OCI-LY1 (cell line): ENCODE data around the gene GAL3ST1.

ENCODE experiments used
- H2AFZ ChIP-seq: fragments of 200-600 bp; sonication (generic), shearing (Covaris generic); 2 replicates; pipeline ENCODE4 v1.6.0; 2014; ENCODE audit warnings: antibody characterized with exemption, mild to moderate bottlenecking, low read length
- H3F3A ChIP-seq: fragments of 200-600 bp; sonication (generic), shearing (Covaris generic); 2 replicates; pipeline ENCODE4 v1.6.0; 2014; ENCODE audit warnings: mild to moderate bottlenecking, antibody characterized with exemption, low read length, moderate library complexity; ENCODE audit not compliant: insufficient read depth
- H3K27ac ChIP-seq: fragments of 200-600 bp; sonication (generic); 2 replicates; pipeline ENCODE4 v1.5.1; 2014; ENCODE audit warnings: low read length, mixed run types, mild to moderate bottlenecking, low read depth; ENCODE audit not compliant: poor library complexity, severe bottlenecking
- H3K27me3 ChIP-seq: fragments of 200-600 bp; sonication (generic); 2 replicates; pipeline ENCODE4 v1.6.0; 2014; ENCODE audit warnings: antibody characterized with exemption, mild to moderate bottlenecking, low read length, moderate library complexity; ENCODE audit not compliant: insufficient read depth
- H3K36me3 ChIP-seq: fragments of 200-600 bp; sonication (generic); 2 replicates; pipeline ENCODE4 v1.6.1; 2014; ENCODE audit warnings: mild to moderate bottlenecking, antibody characterized with exemption, low read length, moderate library complexity, mixed read lengths; ENCODE audit not compliant: insufficient read depth
- H3K4me1 ChIP-seq: fragments of 200-600 bp; sonication (generic); 2 replicates; pipeline ENCODE4 v1.5.1; 2014; ENCODE audit warnings: mild to moderate bottlenecking, low read length, moderate library complexity; ENCODE audit not compliant: insufficient read depth, severe bottlenecking
- H3K4me2 ChIP-seq: fragments of 200-600 bp; sonication (generic), shearing (Covaris generic); 2 replicates; pipeline ENCODE4 v1.6.1; 2014; ENCODE audit warnings: low read length
- H3K4me3 ChIP-seq: fragments of 200-600 bp; sonication (generic); 2 replicates; pipeline ENCODE4 v1.5.1; 2014; ENCODE audit warnings: low read length, low read depth, mild to moderate bottlenecking, mixed read lengths; ENCODE audit not compliant: poor library complexity, severe bottlenecking
- H3K79me2 ChIP-seq: fragments of 200-600 bp; shearing (Covaris generic); 2 replicates; pipeline ENCODE4 v1.6.1; 2016; ENCODE audit warnings: mixed run types, low read length, mixed read lengths; ENCODE audit not compliant: insufficient read depth
- H3K9ac ChIP-seq: fragments of 200-600 bp; sonication (generic), shearing (Covaris generic); 2 replicates; pipeline ENCODE4 v1.6.1; 2014; ENCODE audit warnings: mild to moderate bottlenecking, low read length, mixed read lengths
- H3K9me2 ChIP-seq: fragments of 200-600 bp; sonication (generic), shearing (Covaris generic); 2 replicates; pipeline ENCODE4 v1.6.1; 2014; ENCODE audit warnings: low read depth, mild to moderate bottlenecking, low read length, mixed read lengths
- H3K9me3 ChIP-seq: fragments of 200-600 bp; shearing (Covaris generic); 2 replicates; pipeline ENCODE4 v1.6.1; 2014; ENCODE audit warnings: low read length, mixed read lengths
- H4K20me1 ChIP-seq: fragments of 200-600 bp; sonication (generic), shearing (Covaris generic); 2 replicates; pipeline ENCODE4 v1.6.0; 2016; ENCODE audit warnings: mild to moderate bottlenecking, low read length; ENCODE audit not compliant: insufficient read depth
- EZH2 ChIP-seq: fragments of 200-600 bp; sonication (generic), shearing (Covaris generic); IDR thresholded peaks from 2 replicates; pipeline ENCODE4 v1.8.0; 2017; ENCODE audit warnings: borderline replicate concordance, mixed run types, mild to moderate bottlenecking, antibody characterized with exemption, low read length, moderate library complexity, mixed read lengths
- TF ChIP-seq, protein P1 (sequence below): fragments of 200-600 bp; sonication (generic), shearing (Covaris generic); IDR thresholded peaks from 2 replicates; pipeline ENCODE4 v1.5.1; 2017; ENCODE audit warnings: mild to moderate bottlenecking, antibody characterized with exemption, low read length, moderate library complexity, mixed read lengths

The GAL3ST1 gene

GRCh38 chr22:30557243-30557642, 17.2 kb downstream of the GAL3ST1 start:
- Histone ChIP-seq H3K36me3 (no peaks in the 10 kb centered on the region), H3K27ac (no peak overlapping the region), H3K9me2 (no peaks in the 10 kb centered on the region), H4K20me1 (no peaks in the 10 kb centered on the region), H2AFZ (no peak overlapping the region), H3K4me3 (no peak overlapping the region), H3K4me1 (no peaks in the 10 kb centered on the region), H3K27me3 (no peaks in the 10 kb centered on the region), H3K4me2 (no peak overlapping the region), H3F3A (no peaks in the 10 kb centered on the region), H3K79me2 (no peaks in the 10 kb centered on the region), H3K9ac (no peak overlapping the region), H3K9me3 (no peaks in the 10 kb centered on the region)
- TF ChIP-seq, protein P1, sequence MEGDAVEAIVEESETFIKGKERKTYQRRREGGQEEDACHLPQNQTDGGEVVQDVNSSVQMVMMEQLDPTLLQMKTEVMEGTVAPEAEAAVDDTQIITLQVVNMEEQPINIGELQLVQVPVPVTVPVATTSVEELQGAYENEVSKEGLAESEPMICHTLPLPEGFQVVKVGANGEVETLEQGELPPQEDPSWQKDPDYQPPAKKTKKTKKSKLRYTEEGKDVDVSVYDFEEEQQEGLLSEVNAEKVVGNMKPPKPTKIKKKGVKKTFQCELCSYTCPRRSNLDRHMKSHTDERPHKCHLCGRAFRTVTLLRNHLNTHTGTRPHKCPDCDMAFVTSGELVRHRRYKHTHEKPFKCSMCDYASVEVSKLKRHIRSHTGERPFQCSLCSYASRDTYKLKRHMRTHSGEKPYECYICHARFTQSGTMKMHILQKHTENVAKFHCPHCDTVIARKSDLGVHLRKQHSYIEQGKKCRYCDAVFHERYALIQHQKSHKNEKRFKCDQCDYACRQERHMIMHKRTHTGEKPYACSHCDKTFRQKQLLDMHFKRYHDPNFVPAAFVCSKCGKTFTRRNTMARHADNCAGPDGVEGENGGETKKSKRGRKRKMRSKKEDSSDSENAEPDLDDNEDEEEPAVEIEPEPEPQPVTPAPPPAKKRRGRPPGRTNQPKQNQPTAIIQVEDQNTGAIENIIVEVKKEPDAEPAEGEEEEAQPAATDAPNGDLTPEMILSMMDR = no peak
- no peak for TF ChIP-seq EZH2

DNA sequence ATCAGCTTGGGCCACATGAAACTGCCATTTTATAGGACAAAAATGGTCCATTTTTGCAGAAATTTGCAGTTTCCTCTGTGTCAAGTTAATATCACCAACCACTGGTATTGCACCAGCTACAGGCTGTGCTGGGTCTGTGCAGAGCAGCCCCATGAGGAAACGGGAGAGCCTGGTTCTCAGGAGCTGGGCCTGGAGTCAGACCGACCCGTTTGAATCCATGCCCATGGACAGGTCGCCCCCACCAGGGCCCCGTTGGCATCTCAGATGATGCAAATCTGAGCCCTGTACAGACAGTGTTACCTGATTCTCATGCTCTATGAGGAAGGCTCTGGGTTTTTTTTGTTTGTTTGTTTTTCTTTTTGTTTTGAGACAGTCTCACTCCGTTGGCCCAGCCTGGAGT, 18.1 kb downstream of the GAL3ST1 start:
- H2AFZ ChIP-seq = no peak overlapping the region
- no peak overlapping the region for H3K4me3 ChIP-seq
- H3K4me2 ChIP-seq = no peak overlapping the region
- no peaks in the 10 kb centered on the region for H3K4me1 ChIP-seq
- H3K36me3 ChIP-seq = no peaks in the 10 kb centered on the region
- no peak overlapping the region for H3K9ac ChIP-seq
- H3K79me2 ChIP-seq = no peaks in the 10 kb centered on the region
- H3K9me3 ChIP-seq = no peaks in the 10 kb centered on the region
- H4K20me1 ChIP-seq = no peaks in the 10 kb centered on the region
- no peak overlapping the region for H3K27ac ChIP-seq
- no peaks in the 10 kb centered on the region for H3K9me2 ChIP-seq
- no peaks in the 10 kb centered on the region for H3F3A ChIP-seq
- TF ChIP-seq, protein P1 = no peak
- no peak for TF ChIP-seq EZH2
- H3K27me3 ChIP-seq = no peaks in the 10 kb centered on the region

GRCh38 chr22:30555282-30556210, 18.9 kb downstream of the GAL3ST1 start:
- H3K9ac ChIP-seq = no peak overlapping the region
- no peaks in the 10 kb centered on the region for H3K4me1 ChIP-seq
- no peaks in the 10 kb centered on the region for H3K9me3 ChIP-seq
- no peak overlapping the region for H3K4me2 ChIP-seq
- H3K4me3 ChIP-seq = no peak overlapping the region
- no peaks in the 10 kb centered on the region for H3K9me2 ChIP-seq
- no peak for TF ChIP-seq EZH2
- TF ChIP-seq, protein P1 = no peak
- H3K79me2 ChIP-seq = no peaks in the 10 kb centered on the region
- H2AFZ ChIP-seq = no peak overlapping the region
- no peaks in the 10 kb centered on the region for H3F3A ChIP-seq
- H3K36me3 ChIP-seq = no peaks in the 10 kb centered on the region
- no peaks in the 10 kb centered on the region for H4K20me1 ChIP-seq
- no peak overlapping the region for H3K27ac ChIP-seq
- no peaks in the 10 kb centered on the region for H3K27me3 ChIP-seq
